Mesenchymal stem cell (in vitro differentiated cells and primary cell): ENCODE data around the gene SSPN.
A peak's percentile ranks its signal among the peaks of the same experiment; 100 is the strongest.

ENCODE experiments used
- DNase-seq: peaks from one replicate; pipeline ENCODE4 v3.0.0-alpha.2; 2013
- H2AFZ ChIP-seq: one replicate; pipeline ENCODE4 v1.6.1; 2013; ENCODE audit warnings: low read depth, mild to moderate bottlenecking, control low read depth, inconsistent platforms, low read length, moderate library complexity
- H2AK5ac ChIP-seq: 2 replicates; pipeline ENCODE4 v1.6.1; 2013; ENCODE audit warnings: low read length, moderate library complexity, mild to moderate bottlenecking, inconsistent platforms; ENCODE audit not compliant: severe bottlenecking
- H2BK120ac ChIP-seq: one replicate; pipeline ENCODE4 v1.6.1; 2013; ENCODE audit warnings: low read depth, mild to moderate bottlenecking, inconsistent platforms, low read length, moderate library complexity
- H2BK12ac ChIP-seq, 2 experiments: one replicate each; pipeline ENCODE4 v1.6.1; 2013; ENCODE audit warnings: inconsistent platforms in 2 of 2, low read length in 2 of 2, mild to moderate bottlenecking in 2 of 2, moderate library complexity in 2 of 2, control low read depth in 1 of 2
- H2BK15ac ChIP-seq: one replicate; pipeline ENCODE4 v1.6.1; 2013; ENCODE audit warnings: mild to moderate bottlenecking, low read depth, inconsistent platforms; ENCODE audit not compliant: poor library complexity, severe bottlenecking
- H2BK5ac ChIP-seq: 2 replicates; pipeline ENCODE4 v1.6.1; 2013; ENCODE audit warnings: low read depth, mild to moderate bottlenecking, low read length, control low read depth, inconsistent platforms; ENCODE audit not compliant: poor library complexity, severe bottlenecking
- H3K14ac ChIP-seq, 2 experiments: one replicate each; pipeline ENCODE4 v1.6.1; 2013; ENCODE audit warnings: inconsistent platforms in 2 of 2, low read length in 2 of 2, control low read depth in 1 of 2, mild to moderate bottlenecking in 1 of 2, moderate library complexity in 1 of 2
- H3K18ac ChIP-seq, 2 experiments: one replicate each; pipeline ENCODE4 v1.6.1; 2013; ENCODE audit warnings: inconsistent platforms in 2 of 2, low read length in 2 of 2, control low read depth in 1 of 2, low read depth in 1 of 2, mild to moderate bottlenecking in 1 of 2
- H3K23ac ChIP-seq, 2 experiments: one replicate each; pipeline ENCODE4 v1.6.1; 2013; ENCODE audit warnings: inconsistent platforms in 2 of 2, low read length in 2 of 2, mild to moderate bottlenecking in 2 of 2, moderate library complexity in 2 of 2, control low read depth in 1 of 2
- H3K27ac ChIP-seq: 2 replicates; pipeline ENCODE4 v1.5.1; 2013; ENCODE audit warnings: mild to moderate bottlenecking, moderate library complexity, low read length, control low read depth, inconsistent platforms; ENCODE audit not compliant: poor library complexity, severe bottlenecking
- H3K27me3 ChIP-seq, 2 experiments: 2 replicates each; pipeline versions ENCODE4 v1.6.1 to v1.7.0; 2013; ENCODE audit warnings: low read length in 2 of 2, mild to moderate bottlenecking in 2 of 2, moderate library complexity in 2 of 2, control low read depth in 1 of 2, inconsistent platforms in 1 of 2; ENCODE audit not compliant: control insufficient read depth in 1 of 2, insufficient read depth in 1 of 2
- H3K36me3 ChIP-seq, 2 experiments: 2 replicates each; pipeline versions ENCODE4 v1.6.1 to v1.7.0; 2013; ENCODE audit warnings: low read length in 2 of 2, control low read depth in 1 of 2, inconsistent platforms in 1 of 2, low read depth in 1 of 2, mild to moderate bottlenecking in 1 of 2; ENCODE audit not compliant: insufficient read depth in 2 of 2, control insufficient read depth in 1 of 2
- H3K4ac ChIP-seq, 2 experiments: one replicate each; pipeline ENCODE4 v1.6.1; 2013; ENCODE audit warnings: inconsistent platforms in 2 of 2, low read length in 2 of 2, mild to moderate bottlenecking in 2 of 2, moderate library complexity in 2 of 2, control low read depth in 1 of 2, low read depth in 1 of 2
- H3K4me1 ChIP-seq: 2 replicates; pipeline ENCODE4 v1.6.1; 2013; ENCODE audit warnings: low read depth, low read length, control low read depth; ENCODE audit not compliant: control insufficient read depth, insufficient read depth
- H3K4me2 ChIP-seq: 2 replicates; pipeline ENCODE4 v1.6.1; 2013; ENCODE audit warnings: low read length, mild to moderate bottlenecking, inconsistent platforms; ENCODE audit not compliant: poor library complexity, severe bottlenecking
- H3K4me3 ChIP-seq, 2 experiments: 2 replicates each; pipeline versions ENCODE4 v1.5.1 to v1.7.0; 2013; ENCODE audit warnings: low read length in 2 of 2, mild to moderate bottlenecking in 2 of 2, control low read depth in 1 of 2, low read depth in 1 of 2; ENCODE audit not compliant: insufficient read depth in 1 of 2
- H3K79me1 ChIP-seq: replicated peaks from 2 replicates; pipeline ENCODE4 v1.6.1; 2013; ENCODE audit warnings: mild to moderate bottlenecking, control low read depth, low read length, inconsistent platforms; ENCODE audit not compliant: poor library complexity, severe bottlenecking
- H3K9ac ChIP-seq: 2 replicates; pipeline ENCODE4 v1.7.0; 2013; ENCODE audit warnings: mild to moderate bottlenecking, low read length, moderate library complexity
- H3K9me3 ChIP-seq: 2 replicates; pipeline ENCODE4 v1.7.0; 2013; ENCODE audit warnings: mild to moderate bottlenecking, low read length; ENCODE audit not compliant: control insufficient read depth
- H4K8ac ChIP-seq: one replicate; pipeline ENCODE4 v1.6.1; 2013; ENCODE audit warnings: inconsistent platforms, mild to moderate bottlenecking, low read length, moderate library complexity
- H4K91ac ChIP-seq: one replicate; pipeline ENCODE4 v1.6.1; 2013; ENCODE audit warnings: mild to moderate bottlenecking, low read length, inconsistent platforms
- WGBS: methylation state at CpG from one replicate; pipeline ENCODE4 v1.1.7; 2013; ENCODE audit warnings: mixed read lengths; 5-methylcytosine and 5-hydroxymethylcytosine counted together

Gene SSPN

DNA sequence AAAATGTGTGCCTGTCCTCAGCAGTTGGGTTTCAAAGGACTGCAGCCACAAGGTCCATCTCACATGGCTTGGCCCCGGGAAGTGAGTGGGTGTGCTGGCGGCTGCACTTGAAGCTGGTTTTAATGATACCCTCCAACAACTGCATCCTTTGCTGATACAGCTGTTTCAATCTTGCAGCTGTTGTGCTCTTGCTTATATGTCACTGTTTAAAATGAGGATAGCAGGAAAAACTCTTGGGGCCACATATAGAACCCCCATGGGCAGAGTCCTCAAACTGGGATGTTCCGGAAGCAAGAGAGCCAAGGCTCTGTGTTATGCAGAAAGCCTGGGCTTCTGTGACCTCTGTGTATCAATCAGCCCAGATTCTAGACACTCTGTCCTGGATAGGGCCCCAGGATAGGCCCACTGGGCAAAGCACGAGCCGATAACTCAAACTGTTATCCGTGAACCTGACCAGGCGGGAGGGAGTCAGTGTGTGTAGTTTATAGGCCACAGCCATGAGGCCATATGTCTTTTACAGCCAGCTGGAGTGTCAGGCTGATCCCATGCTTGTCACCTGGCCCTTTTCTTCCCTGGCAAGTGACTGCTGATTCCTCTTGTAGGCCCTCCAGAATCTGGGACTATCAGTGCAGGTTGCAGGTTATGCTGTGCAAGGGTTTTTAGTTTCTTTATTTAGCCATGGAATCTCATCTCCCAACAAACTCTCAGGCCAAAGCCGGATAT lies 74.3 kb downstream of the SSPN start:
- Histone ChIP-seq H2BK12ac (peak overlapping the region in 1 of 2 experiments; percentile 77), H3K4me2 (no peak overlapping the region), H4K91ac (no peak overlapping the region), H3K18ac (peak overlapping the region in 1 of 2 experiments; percentile 69), H3K4me3 (no peak overlapping the region), H3K14ac (peak overlapping the region in 1 of 2 experiments; percentile 86), H3K23ac (no peak overlapping the region), H2BK5ac (no peak overlapping the region), H3K36me3 (no peaks in the 10 kb centered on the region), H3K9ac (no peak overlapping the region), H2BK120ac (no peak overlapping the region), H3K4me1 (peaks cover 16% of the 10 kb centered on the region), H3K27me3 (no peaks in the 10 kb centered on the region), H3K9me3 (no peaks in the 10 kb centered on the region), H3K27ac (no peak overlapping the region), H2AFZ (no peak overlapping the region), H3K4ac (peak overlapping the region in 1 of 2 experiments; percentile 26), H2AK5ac (no peak overlapping the region), H2BK15ac (peak overlapping the region; percentile 15), H4K8ac (no peak overlapping the region), H3K79me1 (no peaks in the 10 kb centered on the region)
- 95% methylated on average over 7 of the region's 8 CpGs for WGBS
- DNase-seq = no peak

DNA sequence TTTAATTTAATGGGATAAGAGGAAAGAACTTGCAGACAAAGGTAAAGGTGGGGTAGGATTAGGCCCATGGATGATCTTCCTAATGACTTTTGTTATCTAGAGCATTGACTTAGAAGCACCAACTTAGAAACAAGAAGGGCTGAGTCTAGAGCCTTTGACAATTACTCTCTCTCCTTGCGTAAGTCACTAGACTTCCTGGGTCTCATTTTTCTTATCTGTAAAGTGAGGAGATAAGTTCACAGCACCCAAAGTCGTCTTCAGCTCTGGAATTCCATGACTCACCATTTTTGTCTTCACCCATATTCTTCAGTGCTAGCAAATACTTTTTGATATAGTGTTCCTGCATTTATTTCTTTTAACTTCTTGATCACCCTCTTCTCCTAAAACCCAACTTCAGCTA lies 75.7 kb downstream of the SSPN start:
- peak; percentile 22 for DNase-seq
- H3K27me3 ChIP-seq = no peaks in the 10 kb centered on the region
- H2AK5ac ChIP-seq = no peak overlapping the region
- WGBS = 100% methylated on average over 1 of the region's 2 CpGs
- no peak overlapping the region for H2BK12ac ChIP-seq
- H3K23ac ChIP-seq = no peak overlapping the region
- no peak overlapping the region for H4K91ac ChIP-seq
- no peak overlapping the region for H3K27ac ChIP-seq
- no peaks in the 10 kb centered on the region for H3K79me1 ChIP-seq
- H3K36me3 ChIP-seq = no peaks in the 10 kb centered on the region
- no peak overlapping the region for H3K14ac ChIP-seq
- no peak overlapping the region for H2BK15ac ChIP-seq
- H3K4me1 ChIP-seq = peaks cover 19% of the 10 kb centered on the region
- no peak overlapping the region for H3K9ac ChIP-seq
- H2BK5ac ChIP-seq = no peak overlapping the region
- H3K18ac ChIP-seq = no peak overlapping the region
- no peak overlapping the region for H3K4ac ChIP-seq
- H4K8ac ChIP-seq = no peak overlapping the region
- H2AFZ ChIP-seq = no peak overlapping the region
- H2BK120ac ChIP-seq = no peak overlapping the region
- no peak overlapping the region for H3K4me2 ChIP-seq
- H3K4me3 ChIP-seq = no peak overlapping the region
- H3K9me3 ChIP-seq = no peaks in the 10 kb centered on the region

DNA sequence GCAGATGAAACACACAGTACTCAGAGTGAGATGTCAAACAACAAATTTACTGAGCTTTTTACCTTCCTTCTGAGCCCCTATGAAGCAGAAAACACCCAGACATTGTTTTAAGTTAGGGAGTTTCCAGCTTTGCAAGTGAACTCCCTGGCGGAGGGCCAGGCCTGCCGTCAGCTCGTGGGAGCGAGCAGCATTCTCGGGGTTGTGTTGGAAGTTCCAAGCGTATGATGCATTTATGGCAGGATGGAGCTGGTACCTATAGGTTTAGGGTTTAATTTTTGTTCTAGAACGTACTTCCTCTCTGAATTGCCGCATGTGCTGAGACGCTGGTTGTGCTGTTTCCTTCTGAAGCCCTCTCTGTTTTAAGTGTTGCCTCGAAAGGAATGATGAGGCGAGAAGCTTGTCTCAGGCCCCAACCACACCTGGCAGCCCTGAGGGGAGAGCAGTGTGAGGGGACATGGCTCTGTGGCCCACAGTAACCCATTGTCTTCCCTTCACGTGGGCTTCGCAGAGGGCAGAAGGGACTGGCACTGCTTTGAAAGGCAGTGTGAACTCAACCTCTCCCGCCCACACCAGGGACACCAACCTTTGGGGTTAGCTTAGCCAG lies 76.6 kb downstream of the SSPN start:
- peak overlapping the region; percentile 29 to 83 for H3K4ac ChIP-seq
- peak overlapping the region; percentile 89 for H2AK5ac ChIP-seq
- no peak overlapping the region for H3K4me3 ChIP-seq
- no peaks in the 10 kb centered on the region for H3K79me1 ChIP-seq
- no peak overlapping the region for H2AFZ ChIP-seq
- no peaks in the 10 kb centered on the region for H3K36me3 ChIP-seq
- peak; percentile 90 for DNase-seq
- no peak overlapping the region for H3K23ac ChIP-seq
- peak overlapping the region; percentile 75 to 78 for H3K18ac ChIP-seq
- H4K8ac ChIP-seq = no peak overlapping the region
- H3K9me3 ChIP-seq = no peaks in the 10 kb centered on the region
- H2BK15ac ChIP-seq = peak overlapping the region; percentile 66
- H3K9ac ChIP-seq = no peak overlapping the region
- H2BK5ac ChIP-seq = peak overlapping the region; percentile 2
- 76% methylated on average over 14 of the region's 14 CpGs for WGBS
- H3K14ac ChIP-seq = peak overlapping the region in 1 of 2 experiments; percentile 99
- H4K91ac ChIP-seq = peak overlapping the region; percentile 77
- peak overlapping the region; percentile 33 to 89 for H2BK12ac ChIP-seq
- H2BK120ac ChIP-seq = no peak overlapping the region
- peaks cover 19% of the 10 kb centered on the region for H3K4me1 ChIP-seq
- peak overlapping the region; percentile 49 for H3K27ac ChIP-seq
- no peak overlapping the region for H3K4me2 ChIP-seq
- no peaks in the 10 kb centered on the region for H3K27me3 ChIP-seq

DNA sequence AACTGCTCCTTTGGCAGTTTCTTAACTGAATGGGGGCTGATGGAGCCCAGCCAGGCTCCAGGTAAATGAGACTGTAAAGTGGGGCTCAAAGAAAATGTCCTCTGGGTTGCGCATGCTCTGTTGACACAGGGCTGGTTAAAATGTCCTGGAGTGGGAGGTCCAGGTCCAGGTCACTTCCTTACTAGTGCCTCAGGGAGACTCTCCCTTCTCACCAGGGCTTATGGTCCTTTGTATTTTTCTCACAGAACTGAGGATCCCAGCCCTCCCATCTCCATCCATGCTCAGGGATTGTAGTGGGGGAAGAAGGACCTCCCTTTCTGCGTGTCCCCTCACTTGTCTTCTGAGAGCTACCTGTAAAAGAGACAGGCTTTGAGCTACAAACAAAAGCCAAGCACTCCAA lies 77.5 kb downstream of the SSPN start:
- H3K27me3 ChIP-seq = no peaks in the 10 kb centered on the region
- no peak overlapping the region for H3K14ac ChIP-seq
- H3K4me1 ChIP-seq = peaks cover 24% of the 10 kb centered on the region
- peak overlapping the region; percentile 9 to 94 for H2BK12ac ChIP-seq
- H3K27ac ChIP-seq = no peak overlapping the region
- peak overlapping the region in 1 of 2 experiments; percentile 69 for H3K4ac ChIP-seq
- H2AFZ ChIP-seq = no peak overlapping the region
- WGBS = 92% methylated on average over 2 of the region's 2 CpGs
- H2BK15ac ChIP-seq = peak overlapping the region; percentile 2
- no peak overlapping the region for H2BK5ac ChIP-seq
- H3K9ac ChIP-seq = no peak overlapping the region
- H2AK5ac ChIP-seq = peak overlapping the region; percentile 89
- H3K36me3 ChIP-seq = no peaks in the 10 kb centered on the region
- peak overlapping the region; percentile 27 for H4K91ac ChIP-seq
- peak overlapping the region in 1 of 2 experiments; percentile 76 for H3K18ac ChIP-seq
- no peak overlapping the region for H4K8ac ChIP-seq
- no peaks in the 10 kb centered on the region for H3K79me1 ChIP-seq
- H3K23ac ChIP-seq = peak overlapping the region in 1 of 2 experiments; percentile 9
- DNase-seq = no peak
- H3K9me3 ChIP-seq = no peaks in the 10 kb centered on the region
- H3K4me3 ChIP-seq = no peak overlapping the region
- no peak overlapping the region for H3K4me2 ChIP-seq
- peak overlapping the region; percentile 11 for H2BK120ac ChIP-seq
